IMR-90 (cell line): ENCODE results near the gene POLG2. TPM values are rescaled to one million over a fixed set of nuclear protein-coding genes. Genes with fewer than 3 reads are reported as not detected.

Source experiments
- ATAC-seq: fragments of 200-7000 bp; cut with Tn5 transposase; 2 replicates; pipeline ENCODE4 v1.9.1; 2020; ENCODE audit warnings: low read depth, mild to moderate bottlenecking, moderate library complexity
- BruUV-seq: library from RNA; stranded (reverse); fragments of 400-500 nt; replicated peaks from 2 replicates; lab custom pipeline; 2021; lab: Mats Ljungman, UMichigan
- CTCF ChIA-PET: fragments of 300-600 bp; formaldehyde crosslinking; extraction: SDS; loops from one replicate; lab custom pipeline; 2021; ENCODE audit warnings: antibody characterized with exemption; lab: Yijun Ruan, JAX
- POLR2A ChIA-PET: fragments of 300-600 bp; sonication (Branson Sonifier 250); formaldehyde crosslinking; loops from one replicate; lab custom pipeline; 2022; ENCODE audit warnings: antibody characterized with exemption; ENCODE audit not compliant: unreplicated experiment; lab: Charles Lee
- DNase-seq: peaks from one replicate; pipeline ENCODE4 v3.0.0; 2013
- H2AFZ ChIP-seq: replicated peaks from 2 replicates; pipeline ENCODE3; 2013; ENCODE audit warnings: low read length, mild to moderate bottlenecking; ENCODE audit not compliant: poor library complexity
- H2AK5ac ChIP-seq: 2 replicates; pipeline ENCODE4 v1.6.1; 2013; ENCODE audit warnings: low read depth, low read length, inconsistent platforms
- H2AK9ac ChIP-seq: replicated peaks from 2 replicates; pipeline ENCODE3; 2013; ENCODE audit warnings: mild to moderate bottlenecking, low read depth, low read length, moderate library complexity; ENCODE audit not compliant: poor library complexity
- H2BK120ac ChIP-seq: 2 replicates; pipeline ENCODE4 v1.6.1; 2013; ENCODE audit warnings: low read depth, low read length, inconsistent platforms
- H2BK15ac ChIP-seq: 3 replicates; pipeline ENCODE4 v1.6.1; 2013; ENCODE audit warnings: low read depth, low read length, inconsistent platforms
- H2BK20ac ChIP-seq: 2 replicates; pipeline ENCODE4 v1.6.1; 2013; ENCODE audit warnings: low read depth, mild to moderate bottlenecking, inconsistent platforms, low read length, moderate library complexity
- H2BK5ac ChIP-seq: 2 replicates; pipeline ENCODE4 v1.6.1; 2013; ENCODE audit warnings: mild to moderate bottlenecking, low read depth, low read length, inconsistent platforms; ENCODE audit not compliant: poor library complexity, severe bottlenecking
- H3K14ac ChIP-seq: replicated peaks from 2 replicates; pipeline ENCODE4 v1.6.1; 2013; ENCODE audit warnings: low read depth, low read length, inconsistent platforms
- H3K18ac ChIP-seq: 2 replicates; pipeline ENCODE4 v1.6.1; 2013; ENCODE audit warnings: low read depth, low read length, control low read depth
- H3K23ac ChIP-seq: 2 replicates; pipeline ENCODE4 v1.6.1; 2013; ENCODE audit warnings: low read depth, low read length, inconsistent platforms
- H3K27ac ChIP-seq: 2 replicates; pipeline ENCODE4 v1.5.1; 2013; ENCODE audit warnings: mild to moderate bottlenecking, control low read depth, low read length; ENCODE audit not compliant: insufficient read depth
- H3K27me3 ChIP-seq: 2 replicates; pipeline ENCODE4 v1.6.1; 2013; ENCODE audit warnings: low read length; ENCODE audit not compliant: control insufficient read depth, insufficient read depth
- H3K36me3 ChIP-seq: 2 replicates; pipeline ENCODE4 v1.6.1; 2013; ENCODE audit warnings: low read length, mixed read lengths; ENCODE audit not compliant: control insufficient read depth, insufficient read depth
- H3K4ac ChIP-seq: 2 replicates; pipeline ENCODE4 v1.6.1; 2013; ENCODE audit warnings: low read depth, low read length, inconsistent platforms
- H3K4me1 ChIP-seq: 2 replicates; pipeline ENCODE4 v1.6.1; 2013; ENCODE audit warnings: low read length, mixed read lengths; ENCODE audit not compliant: control insufficient read depth, insufficient read depth
- H3K4me2 ChIP-seq: 2 replicates; pipeline ENCODE4 v1.6.1; 2013; ENCODE audit warnings: low read depth, mild to moderate bottlenecking, control low read depth, low read length, moderate library complexity
- H3K4me3 ChIP-seq: 2 replicates; pipeline ENCODE4 v1.5.1; 2013; ENCODE audit warnings: low read depth, mild to moderate bottlenecking, control low read depth, low read length, moderate library complexity; ENCODE audit not compliant: insufficient read depth
- H3K56ac ChIP-seq: 2 replicates; pipeline ENCODE4 v1.6.1; 2013; ENCODE audit warnings: low read length, inconsistent platforms; ENCODE audit not compliant: insufficient read depth; ENCODE audit errors: extremely low read depth
- H3K79me1 ChIP-seq, 2 experiments: 2 replicates each; pipeline ENCODE4 v1.6.1; 2013; ENCODE audit warnings: low read length in 2 of 2, inconsistent platforms in 1 of 2, low read depth in 1 of 2
- H3K9ac ChIP-seq: 2 replicates; pipeline ENCODE4 v1.6.1; 2013; ENCODE audit warnings: low read depth, low read length, control low read depth
- H3K9me1 ChIP-seq: 2 replicates; pipeline ENCODE4 v1.6.1; 2013; ENCODE audit warnings: low read length, inconsistent platforms; ENCODE audit not compliant: insufficient read depth
- H3K9me3 ChIP-seq: 2 replicates; pipeline ENCODE4 v1.6.1; 2013; ENCODE audit warnings: low read length; ENCODE audit not compliant: control insufficient read depth, insufficient read depth
- H4K20me1 ChIP-seq: 2 replicates; pipeline ENCODE4 v1.6.1; 2013; ENCODE audit warnings: low read length, inconsistent platforms; ENCODE audit not compliant: insufficient read depth
- H4K5ac ChIP-seq: 2 replicates; pipeline ENCODE4 v1.6.1; 2013; ENCODE audit warnings: mild to moderate bottlenecking, low read depth, low read length, control low read depth
- H4K8ac ChIP-seq, 2 experiments: 2 replicates each; pipeline ENCODE4 v1.6.1; 2013; ENCODE audit warnings: low read depth in 2 of 2, low read length in 2 of 2, control low read depth in 1 of 2, inconsistent platforms in 1 of 2
- H4K91ac ChIP-seq: 2 replicates; pipeline ENCODE4 v1.6.1; 2013; ENCODE audit warnings: low read depth, low read length, inconsistent platforms; ENCODE audit not compliant: insufficient read depth
- BHLHE40 ChIP-seq: fragments of 150-350 bp; IDR thresholded peaks from 2 replicates; pipeline ENCODE4 v1.6.1; 2016; ENCODE audit warnings: mild to moderate bottlenecking, low read depth, low read length
- ELK1 ChIP-seq: fragments of 150-350 bp; IDR thresholded peaks from 2 replicates; pipeline ENCODE4 v1.6.1; 2016; ENCODE audit warnings: low read depth, mild to moderate bottlenecking, low read length, moderate library complexity, borderline replicate concordance
- FOS ChIP-seq: fragments of 150-350 bp; IDR thresholded peaks from 2 replicates; pipeline ENCODE4 v1.6.1; 2016; ENCODE audit warnings: low read depth, low read length
- MAZ ChIP-seq: IDR thresholded peaks from 2 replicates; pipeline ENCODE4 v1.6.1; 2012; ENCODE audit warnings: low read depth, mild to moderate bottlenecking, low read length, improper control_type of control experiment, moderate library complexity, borderline replicate concordance
- MXI1 ChIP-seq: IDR thresholded peaks from 2 replicates; pipeline ENCODE4 v1.6.1; 2012; ENCODE audit warnings: low read depth, mild to moderate bottlenecking, low read length, moderate library complexity, borderline replicate concordance
- NFE2L2 ChIP-seq: fragments of 150-350 bp; IDR thresholded peaks from 2 replicates; pipeline ENCODE4 v1.6.1; 2016; ENCODE audit warnings: low read depth, mild to moderate bottlenecking, low read length
- POLR2A ChIP-seq: IDR thresholded peaks from 2 replicates; pipeline ENCODE4 v1.6.1; 2012; ENCODE audit warnings: mild to moderate bottlenecking, low read depth, low read length
- RAD21 ChIP-seq: IDR thresholded peaks from 2 replicates; pipeline ENCODE4 v1.6.1; 2012; ENCODE audit warnings: low read length, improper control_type of control experiment
- RFX5 ChIP-seq: IDR thresholded peaks from 2 replicates; pipeline ENCODE4 v1.8.0; 2012; ENCODE audit warnings: low read depth, mild to moderate bottlenecking, low read length, moderate library complexity
- SMC3 ChIP-seq: fragments of 150-350 bp; IDR thresholded peaks from 2 replicates; pipeline ENCODE4 v1.6.1; 2016; ENCODE audit warnings: low read depth, mild to moderate bottlenecking, antibody characterized with exemption, low read length, moderate library complexity
- WGBS, 2 experiments: methylation state at CpG; one replicate each; pipeline versions ENCODE4 v1.1.5 to v1.1.7; 2013; ENCODE audit warnings: missing lambda C conversion rate in 2 of 2; ENCODE audit not compliant: insufficient read length in 1 of 2; ENCODE audit errors: extremely low coverage in 2 of 2; 5-methylcytosine and 5-hydroxymethylcytosine counted together
- dilution Hi-C: fragments of 300-500 bp; cut with HindIII; formaldehyde crosslinking; loops from one replicate; pipeline ENCODE4 v1.14.3; 2018; ENCODE audit warnings: low sequenced_read_pairs; ENCODE audit not compliant: unreplicated experiment
- in situ Hi-C: fragments of 300-500 bp; cut with MboI; formaldehyde crosslinking; loops from 3 replicates; pipeline ENCODE4 v1.14.3; 2019; ENCODE audit warnings: low sequenced_read_pairs, inconsistent platforms, mixed read lengths
- intact Hi-C: fragments of 100-400 bp; cut with micrococcal nuclease; formaldehyde crosslinking; loops from 2 replicates; pipeline ENCODE4 v1.10.0; 2022
- polyA plus RNA-seq, 3 experiments: library from polyadenylated mRNA; depleted of rRNA; stranded (reverse); fragments of >200 nt; gene quantifications; 2 replicates each; pipeline ENCODE4 v1.2.3, GENCODE V29; 2012; ENCODE audit warnings: low replicate concordance in 1 of 3
- total RNA-seq: library from RNA; depleted of rRNA; stranded (reverse); fragments of >200 nt; gene quantifications from 2 replicates; pipeline ENCODE4 v1.2.3, GENCODE V29; 2012
- TF ChIP-seq, protein P1 (sequence below): conservative IDR thresholded peaks from 2 replicates; pipeline ENCODE4 v1.5.1; 2012; ENCODE audit warnings: mild to moderate bottlenecking, low read depth, low read length, improper control_type of control experiment

The POLG2 gene
- total and polyA plus RNA-seq, 2 of the 4 experiments (the other 2 are of a cell fraction), result 7.0 to 7.7 TPM

- no peak overlapping the region for H3K4me2 ChIP-seq
- POLR2A ChIA-PET, result no interaction called here
- no peak overlapping the region for H2BK120ac ChIP-seq
- H3K4me1 ChIP-seq, result no peaks in the 10 kb centered on the region; the same call in 1 of the 2 replicates
- no peak overlapping the region for H2AK9ac ChIP-seq
- no peak overlapping the region for H2BK15ac ChIP-seq
- H2BK20ac ChIP-seq, result no peak overlapping the region
- H3K23ac ChIP-seq, result no peak overlapping the region
- no peaks in the 10 kb centered on the region for H3K27me3 ChIP-seq
- no peak overlapping the region for H2AK5ac ChIP-seq
- no peak overlapping the region for H3K14ac ChIP-seq
- in situ Hi-C loops, result no loop called here
- H3K4ac ChIP-seq, result no peak overlapping the region
- peak; percentile 65 for ATAC-seq
- no peak overlapping the region for H3K56ac ChIP-seq
- CTCF ChIA-PET, result interaction anchor here (1.2 to 1.5 kb wide), 3 partner anchors 11 to 58 kb away, joined by 3 to 10 read pairs (median 4); no protein-coding TSS in a partner anchor
- dilution Hi-C loops, result no loop called here
- no CpG with 5 or more reads among the region's 1 CpG for WGBS, 2 experiments
- BruUV-seq, result no TSS peak
- 0 out of 4 replicates have a peak, but pooled peaks cover 0 to 3% of the 10 kb centered on the region in 2 experiments for H3K79me1 ChIP-seq
- 0 out of 2 replicates have a peak, but pooled peaks cover 3% of the 10 kb centered on the region for H3K36me3 ChIP-seq
- H3K9me1 ChIP-seq, result no peaks in the 10 kb centered on the region
- H3K4me3 ChIP-seq, result no peak overlapping the region
- no peak for TF ChIP-seq SMC3
- no peak for TF ChIP-seq NFE2L2
- no peak for TF ChIP-seq RAD21
- TF ChIP-seq BHLHE40, result no peak
- TF ChIP-seq MAZ, result no peak
- TF ChIP-seq FOS, result no peak
- TF ChIP-seq ELK1, result no peak
- TF ChIP-seq POLR2A, result no peak
- TF ChIP-seq MXI1, result no peak
- no peak for TF ChIP-seq RFX5
- TF ChIP-seq, protein P1, sequence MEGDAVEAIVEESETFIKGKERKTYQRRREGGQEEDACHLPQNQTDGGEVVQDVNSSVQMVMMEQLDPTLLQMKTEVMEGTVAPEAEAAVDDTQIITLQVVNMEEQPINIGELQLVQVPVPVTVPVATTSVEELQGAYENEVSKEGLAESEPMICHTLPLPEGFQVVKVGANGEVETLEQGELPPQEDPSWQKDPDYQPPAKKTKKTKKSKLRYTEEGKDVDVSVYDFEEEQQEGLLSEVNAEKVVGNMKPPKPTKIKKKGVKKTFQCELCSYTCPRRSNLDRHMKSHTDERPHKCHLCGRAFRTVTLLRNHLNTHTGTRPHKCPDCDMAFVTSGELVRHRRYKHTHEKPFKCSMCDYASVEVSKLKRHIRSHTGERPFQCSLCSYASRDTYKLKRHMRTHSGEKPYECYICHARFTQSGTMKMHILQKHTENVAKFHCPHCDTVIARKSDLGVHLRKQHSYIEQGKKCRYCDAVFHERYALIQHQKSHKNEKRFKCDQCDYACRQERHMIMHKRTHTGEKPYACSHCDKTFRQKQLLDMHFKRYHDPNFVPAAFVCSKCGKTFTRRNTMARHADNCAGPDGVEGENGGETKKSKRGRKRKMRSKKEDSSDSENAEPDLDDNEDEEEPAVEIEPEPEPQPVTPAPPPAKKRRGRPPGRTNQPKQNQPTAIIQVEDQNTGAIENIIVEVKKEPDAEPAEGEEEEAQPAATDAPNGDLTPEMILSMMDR, result no peak
- H2BK5ac ChIP-seq, result no peak overlapping the region
- H3K27ac ChIP-seq, result no peak overlapping the region
- H4K8ac ChIP-seq, result no peak overlapping the region
- DNase-seq, result peak; percentile 32
- intact Hi-C loops, result no loop called here
- H4K91ac ChIP-seq, result no peak overlapping the region
- no peaks in the 10 kb centered on the region for H4K20me1 ChIP-seq
- H4K5ac ChIP-seq, result no peak overlapping the region
- no peak overlapping the region for H2AFZ ChIP-seq
- H3K9ac ChIP-seq, result no peak overlapping the region
- H3K9me3 ChIP-seq, result no peaks in the 10 kb centered on the region
- no peak overlapping the region for H3K18ac ChIP-seq
Measured at GRCh38 chr17:64477849-64478248, 19.0 kb downstream of the POLG2 start.
